Ishikawa (cell line): ENCODE data around the gene ABCG1.

ENCODE experiments used
- CEBPB ChIP-seq: IDR thresholded peaks from 2 replicates; pipeline ENCODE4 v1.6.1; 2012
- EGR1 ChIP-seq: IDR thresholded peaks from 2 replicates; pipeline ENCODE4 v1.6.1; 2012
- FOXM1 ChIP-seq: IDR thresholded peaks from 2 replicates; pipeline ENCODE4 v1.6.1; 2012; ENCODE audit warnings: low read depth, borderline replicate concordance
- MAX ChIP-seq: IDR thresholded peaks from 2 replicates; pipeline ENCODE4 v1.6.1; 2012
- REST ChIP-seq: IDR thresholded peaks from 2 replicates; pipeline ENCODE4 v1.6.1; 2012; ENCODE audit warnings: low read depth, mild to moderate bottlenecking
- YY1 ChIP-seq: IDR thresholded peaks from 2 replicates; pipeline ENCODE4 v1.6.1; 2012; ENCODE audit warnings: low read depth

GRCh38 chr21:42222821-42223390, 4.0 kb downstream of the ABCG1 start:
- no peak for TF ChIP-seq MAX
- no peak for TF ChIP-seq EGR1
- TF ChIP-seq YY1: no peak
- TF ChIP-seq REST: no peak
- no peak for TF ChIP-seq CEBPB
- no peak for TF ChIP-seq FOXM1
